ENCODE results near the gene LMNTD1. TPM values are rescaled to one million over a fixed set of nuclear protein-coding genes. Genes with fewer than 3 reads are reported as not detected.
"Not testable (repeated sequence)": the region's sequence is repeated elsewhere in the genome, so short reads cannot be mapped to it uniquely, and the experiment has no call there.

The LMNTD1 gene
- total RNA-seq, 1 donor from 2014 or later: not detected

DNA sequence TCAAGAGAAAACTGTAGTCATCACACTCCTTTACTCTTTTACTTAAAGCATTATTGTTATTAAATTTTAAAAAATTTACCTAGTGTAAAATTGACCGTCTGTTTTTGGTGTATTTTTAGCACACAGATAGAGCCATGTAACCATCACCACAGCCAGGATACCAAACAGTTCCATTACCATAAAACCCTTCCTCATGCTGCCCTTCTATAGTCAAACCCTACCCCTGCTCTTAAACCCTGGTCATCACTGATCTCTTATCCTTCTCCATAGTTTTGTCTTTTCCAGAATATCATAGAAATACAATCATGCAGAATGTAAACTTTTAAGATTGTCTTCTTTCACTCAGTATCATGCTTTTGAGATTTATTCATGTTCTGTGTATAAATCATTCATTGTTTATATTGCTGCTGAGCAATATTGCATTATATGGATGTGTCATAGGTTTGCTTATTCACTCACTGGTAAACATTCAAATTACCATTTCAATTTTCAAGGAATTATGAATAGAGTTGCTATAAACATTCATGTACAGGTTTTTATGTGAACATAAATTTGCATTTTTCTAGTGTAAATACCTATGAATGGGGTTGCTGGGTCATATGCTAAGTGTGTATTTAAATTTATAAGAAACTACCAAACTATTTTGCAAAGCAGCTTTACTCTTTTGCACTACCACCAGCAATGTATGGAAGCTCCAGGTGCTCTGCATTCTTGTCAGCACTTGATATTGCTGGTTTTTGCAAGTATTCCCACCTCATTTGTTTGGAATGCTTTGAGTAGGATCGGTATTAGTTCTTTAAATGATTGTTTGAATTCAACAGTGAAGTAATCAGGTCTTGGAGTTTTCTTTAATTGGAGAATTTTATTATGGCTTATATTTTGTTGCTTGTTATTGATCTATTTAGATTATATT is 125.5 kb downstream of the LMNTD1 start:
- no peak for DNase-seq

DNA sequence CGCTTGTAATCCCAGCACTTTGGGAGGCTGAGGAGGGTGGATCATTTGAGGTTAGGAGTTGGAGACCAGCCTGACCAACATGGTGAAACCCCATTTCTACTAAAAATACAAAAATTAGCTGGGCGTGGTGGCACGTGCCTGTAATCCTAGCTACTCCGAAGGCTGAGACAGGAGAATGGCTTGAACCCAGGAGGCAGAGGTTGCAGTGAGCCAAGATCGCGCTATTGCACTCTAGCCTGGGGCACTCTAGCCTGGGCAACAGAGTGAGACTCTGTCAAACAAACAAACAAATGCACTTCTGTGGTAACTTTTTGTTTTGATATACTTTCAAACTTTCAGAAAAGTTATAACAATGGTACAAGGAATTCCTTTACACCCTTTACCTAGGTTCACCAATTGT is 126.3 kb downstream of the LMNTD1 start:
- not testable (repeated sequence) for DNase-seq
